Measurements from ENCODE around the gene PIK3R2.

GRCh38 chr19:18160971-18161635 is 8.1 kb downstream of the PIK3R2 start:
- peak; percentile 69 to 99 (median 89) for TF ChIP-seq CTCF (IDR thresholded peaks at IDR 0.05)
- no peak for TF ChIP-seq POLR2A (IDR thresholded peaks at IDR 0.05)
- TF ChIP-seq EP300 (IDR thresholded peaks at IDR 0.05): no peak
